HepG2 (cell line): Measurements from ENCODE around the gene ZNHIT1. TPM values are rescaled to one million over a fixed set of nuclear protein-coding genes. Genes with fewer than 3 reads are reported as not detected.

Source experiments
- AGO1 ChIP-seq: fragments of 200-400 bp; formaldehyde crosslinking; IDR thresholded peaks from 2 replicates; pipeline ENCODE4 v1.6.1; 2017; ENCODE audit warnings: mild to moderate bottlenecking, low read depth, low read length, moderate library complexity; ENCODE audit not compliant: poor library complexity, severe bottlenecking
- ARID4A ChIP-seq: sonication (generic); formaldehyde crosslinking; IDR thresholded peaks from 2 replicates; pipeline ENCODE4 v1.5.0; 2020; ENCODE audit warnings: mild to moderate bottlenecking, missing genetic modification reagents, borderline replicate concordance
- HES4 ChIP-seq: sonication (generic); formaldehyde crosslinking; IDR thresholded peaks from 2 replicates; pipeline ENCODE4 v1.9.0; 2021; ENCODE audit warnings: mild to moderate bottlenecking, missing genetic modification reagents, borderline replicate concordance
- HNRNPH1 ChIP-seq: fragments of 200-400 bp; formaldehyde crosslinking; optimal IDR thresholded peaks from 2 replicates; pipeline ENCODE3; 2017; ENCODE audit warnings: mild to moderate bottlenecking, low read depth, low read length
- MED1 ChIP-seq: sonication (generic); formaldehyde crosslinking; IDR thresholded peaks from 2 replicates; pipeline ENCODE4 v1.4.0; 2020; ENCODE audit warnings: missing genetic modification reagents
- NFKBIZ ChIP-seq: IDR thresholded peaks from 2 replicates; pipeline ENCODE4 v1.6.1; 2018; ENCODE audit warnings: missing genetic modification reagents, missing compliant biosample characterization
- POLR2G ChIP-seq: fragments of 200-400 bp; formaldehyde crosslinking; IDR thresholded peaks from 2 replicates; pipeline ENCODE4 v1.6.1; 2018; ENCODE audit warnings: mild to moderate bottlenecking, low read depth, low read length, moderate library complexity
- RAD21 ChIP-seq: fragments of 450-650 bp; formaldehyde crosslinking; IDR thresholded peaks from 2 replicates; pipeline ENCODE4 v1.5.0; 2020; ENCODE audit warnings: mild to moderate bottlenecking
- RBM39 ChIP-seq: fragments of 200-400 bp; formaldehyde crosslinking; IDR thresholded peaks from one replicate; pipeline ENCODE4 v1.6.1; 2018; ENCODE audit warnings: antibody characterized with exemption, mild to moderate bottlenecking, low read depth, low read length; ENCODE audit not compliant: poor library complexity, severe bottlenecking
- RERE ChIP-seq: IDR thresholded peaks from 2 replicates; pipeline ENCODE4 v1.6.1; 2016; ENCODE audit warnings: low read depth, missing genetic modification reagents, missing compliant biosample characterization
- TOE1 ChIP-seq: sonication (generic); formaldehyde crosslinking; IDR thresholded peaks from 2 replicates; pipeline ENCODE4 v1.4.0; 2020; ENCODE audit warnings: mild to moderate bottlenecking, missing genetic modification reagents
- USF2 ChIP-seq, 2 experiments: sonication (generic) in 1 of 2; formaldehyde crosslinking in 1 of 2; IDR thresholded peaks; 2 replicates each; pipeline versions ENCODE4 v1.5.1 to v1.6.1; 2011 to 2020; ENCODE audit warnings: borderline replicate concordance in 1 of 2, low read depth in 1 of 2, low read length in 1 of 2, mild to moderate bottlenecking in 1 of 2, missing genetic modification reagents in 1 of 2, moderate library complexity in 1 of 2
- ZNF12 ChIP-seq: sonication (generic); formaldehyde crosslinking; IDR thresholded peaks from 2 replicates; pipeline ENCODE4 v1.5.0; 2020; ENCODE audit warnings: missing genetic modification reagents
- ZNF260 ChIP-seq: sonication (generic); formaldehyde crosslinking; IDR thresholded peaks from 2 replicates; pipeline ENCODE4 v1.4.0; 2020; ENCODE audit warnings: missing genetic modification reagents, low read depth, mild to moderate bottlenecking, borderline replicate concordance
- ZNF326 ChIP-seq: sonication (generic); formaldehyde crosslinking; IDR thresholded peaks from 2 replicates; pipeline ENCODE4 v1.4.0; 2020; ENCODE audit warnings: missing genetic modification reagents, borderline replicate concordance
- ZNF558 ChIP-seq: sonication (generic); formaldehyde crosslinking; IDR thresholded peaks from 2 replicates; pipeline ENCODE4 v1.9.0; 2022; ENCODE audit warnings: mild to moderate bottlenecking, missing genetic modification reagents, borderline replicate concordance
- ZNF878 ChIP-seq: sonication (generic); formaldehyde crosslinking; IDR thresholded peaks from 2 replicates; pipeline ENCODE4 v1.8.1; 2023; ENCODE audit warnings: mild to moderate bottlenecking, missing genetic modification reagents, moderate library complexity
- polyA plus RNA-seq, 8 experiments: library from polyadenylated mRNA; depleted of rRNA in 3 of 8; stranded (reverse) in 7 of 8; unstranded in 1 of 8; fragments of >200 nt; fragmentation: Illumina TruSeq in 4 of 8; extraction: Trizol in 4 of 8; gene quantifications; 2 replicates each; pipeline versions ENCODE4 v1.2.1 to v1.2.3, GENCODE V29; 2011 to 2016; ENCODE audit warnings: low read depth in 4 of 8, missing spikeins in 1 of 8, mixed read lengths in 1 of 8; ENCODE audit not compliant: insufficient read depth in 1 of 8
- total RNA-seq, 5 experiments: library from RNA; depleted of rRNA; stranded (reverse); fragments of >200 nt; fragmentation: Illumina TruSeq; extraction: Trizol; gene quantifications; 2 replicates each; pipeline ENCODE4 v1.2.3, GENCODE V29; 2016; ENCODE audit warnings: low read depth in 1 of 5

Gene ZNHIT1
- total and polyA plus RNA-seq, 2 of the 13 experiments (the other 11 are each of a cell fraction or from before 2014, with no cell fraction given): 32.5 to 64.5 TPM

GRCh38 chr7:101205901-101206664 lies 11.9 kb upstream of the ZNHIT1 start (continued):
- TF ChIP-seq RAD21 (no peak), POLR2G (peak; percentile 56), RBM39 (peak; percentile 61), HNRNPH1 (no peak), AGO1 (peak; percentile 60), RERE (no peak), TOE1 (no peak), ZNF326 (CRISPR knock-in tag) (no peak), ZNF260 (CRISPR knock-in tag) (no peak), MED1 (CRISPR knock-in tag) (no peak), USF2 (IDR thresholded peaks at IDR 0.05; ENCODE audit: low read depth, low read length) (no peak), USF2 (CRISPR knock-in tag; IDR thresholded peaks at IDR 0.05; ENCODE audit: borderline replicate concordance) (no peak), NFKBIZ (no peak), HES4 (CRISPR knock-in tag) (no peak), ZNF12 (CRISPR knock-in tag) (no peak), ARID4A (CRISPR knock-in tag) (no peak), ZNF558 (CRISPR knock-in tag) (no peak), ZNF878 (CRISPR knock-in tag) (no peak)
